DND-41 (cell line): Measurements from ENCODE around the gene DAW1.

Experiments used
- ATAC-seq: fragments of 200-7000 bp; cut with Tn5 transposase; 3 replicates; pipeline ENCODE4 v1.9.1; 2021; ENCODE audit warnings: low read depth; ENCODE audit not compliant: insufficient read depth
- DNase-seq: peaks from one replicate; pipeline ENCODE4 v3.0.0-alpha.2; 2020
- H2AFZ ChIP-seq: 2 replicates; pipeline ENCODE4 v1.6.0; 2012; ENCODE audit warnings: low read depth, low read length
- H3K27ac ChIP-seq: 2 replicates; pipeline ENCODE4 v1.5.1; 2012; ENCODE audit warnings: low read length, inconsistent platforms
- H3K27me3 ChIP-seq: fragments of 200-600 bp; sonication (generic); 2 replicates; pipeline ENCODE4 v1.6.0; 2012; ENCODE audit warnings: low read length, mild to moderate bottlenecking, inconsistent platforms; ENCODE audit not compliant: insufficient read depth, poor library complexity
- H3K36me3 ChIP-seq: 2 replicates; pipeline ENCODE4 v1.5.1; 2012; ENCODE audit warnings: low read length, inconsistent platforms; ENCODE audit not compliant: insufficient read depth
- H3K4me1 ChIP-seq: 2 replicates; pipeline ENCODE4 v1.5.1; 2012; ENCODE audit warnings: mild to moderate bottlenecking, low read length; ENCODE audit not compliant: insufficient read depth
- H3K4me2 ChIP-seq: 2 replicates; pipeline ENCODE4 v1.6.0; 2012; ENCODE audit warnings: mild to moderate bottlenecking, moderate library complexity, low read length, inconsistent platforms; ENCODE audit not compliant: insufficient read depth
- H3K4me3 ChIP-seq, 2 experiments: fragments of 200-600 bp in 1 of 2; shearing (Covaris generic) in 1 of 2; 2 replicates each; pipeline ENCODE4 v1.5.1; 2012 to 2016; ENCODE audit warnings: inconsistent platforms in 2 of 2, low read length in 2 of 2, mild to moderate bottlenecking in 2 of 2, low read depth in 1 of 2, moderate library complexity in 1 of 2
- H3K79me2 ChIP-seq: 2 replicates; pipeline ENCODE4 v1.6.0; 2012; ENCODE audit warnings: low read length, inconsistent platforms; ENCODE audit not compliant: insufficient read depth
- H3K9ac ChIP-seq: 2 replicates; pipeline ENCODE4 v1.6.0; 2012; ENCODE audit warnings: low read depth, mild to moderate bottlenecking, inconsistent platforms, low read length, moderate library complexity
- H3K9me3 ChIP-seq: 2 replicates; pipeline ENCODE4 v1.5.1; 2012; ENCODE audit warnings: low read length, moderate library complexity, mild to moderate bottlenecking, inconsistent platforms; ENCODE audit not compliant: insufficient read depth, severe bottlenecking
- H4K20me1 ChIP-seq: 2 replicates; pipeline ENCODE4 v1.6.0; 2012; ENCODE audit warnings: low read length; ENCODE audit not compliant: insufficient read depth
- CTCF ChIP-seq: IDR thresholded peaks from 2 replicates; pipeline ENCODE4 v1.5.1; 2012; ENCODE audit warnings: borderline replicate concordance, low read length, moderate library complexity, mild to moderate bottlenecking; ENCODE audit not compliant: poor library complexity, severe bottlenecking; ENCODE audit errors: extremely low read depth
- EZH2 ChIP-seq: IDR thresholded peaks from 3 replicates; pipeline ENCODE4 v1.6.1; 2012; ENCODE audit warnings: borderline replicate concordance, low read depth, mild to moderate bottlenecking, moderate library complexity, low read length, inconsistent platforms; ENCODE audit not compliant: severe bottlenecking

DAW1 gene, protein sequence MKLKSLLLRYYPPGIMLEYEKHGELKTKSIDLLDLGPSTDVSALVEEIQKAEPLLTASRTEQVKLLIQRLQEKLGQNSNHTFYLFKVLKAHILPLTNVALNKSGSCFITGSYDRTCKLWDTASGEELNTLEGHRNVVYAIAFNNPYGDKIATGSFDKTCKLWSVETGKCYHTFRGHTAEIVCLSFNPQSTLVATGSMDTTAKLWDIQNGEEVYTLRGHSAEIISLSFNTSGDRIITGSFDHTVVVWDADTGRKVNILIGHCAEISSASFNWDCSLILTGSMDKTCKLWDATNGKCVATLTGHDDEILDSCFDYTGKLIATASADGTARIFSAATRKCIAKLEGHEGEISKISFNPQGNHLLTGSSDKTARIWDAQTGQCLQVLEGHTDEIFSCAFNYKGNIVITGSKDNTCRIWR

DNA sequence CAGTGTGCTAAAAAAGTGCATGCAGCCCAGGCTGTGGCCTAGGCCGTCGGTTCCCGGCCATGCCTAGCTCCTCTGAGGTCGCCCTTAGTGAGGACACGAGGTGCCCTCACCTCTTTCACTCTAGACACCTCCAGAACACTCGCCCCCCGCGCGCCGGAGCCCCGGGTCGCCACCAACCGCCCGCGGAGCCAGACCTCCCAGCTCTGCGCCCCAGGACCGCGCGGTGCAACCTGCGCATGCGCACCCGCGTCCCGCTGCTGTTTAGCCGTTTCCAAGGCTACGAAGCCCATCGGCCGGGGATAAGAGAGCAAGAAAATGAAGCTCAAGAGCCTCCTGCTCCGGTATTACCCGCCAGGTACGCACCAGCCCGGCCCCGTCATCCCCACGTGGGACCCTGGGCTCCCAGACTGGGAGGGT is at the start of gene DAW1:
Gene DAW1, plus strand, starts transcription at position 257 of the 417 bp plus-strand sequence. Its CDS starts 59 bp downstream, at position 316.
- H3K4me2 ChIP-seq = no peak within 1 kb of the TSS
- no peaks in the 10 kb centered on the region for H3K79me2 ChIP-seq
- no peak within 1 kb of the TSS for H3K4me3 ChIP-seq
- H3K27ac ChIP-seq = no peak within 1 kb of the TSS
- no peak within 1 kb of the TSS for H2AFZ ChIP-seq
- no peaks in the 10 kb centered on the region for H3K36me3 ChIP-seq
- H3K4me1 ChIP-seq = no peaks in the 10 kb centered on the region
- H3K9me3 ChIP-seq = no peaks in the 10 kb centered on the region
- H4K20me1 ChIP-seq = no peaks in the 10 kb centered on the region
- no peak for DNase-seq
- no peak for ATAC-seq
- H3K9ac ChIP-seq = no peak within 1 kb of the TSS
- H3K27me3 ChIP-seq = no peaks in the 10 kb centered on the region
- no peak for TF ChIP-seq EZH2
- no peak for TF ChIP-seq CTCF

- H4K20me1 ChIP-seq = no peaks in the 10 kb centered on the region
- no peaks in the 10 kb centered on the region for H3K36me3 ChIP-seq
- H2AFZ ChIP-seq = no peak overlapping the region
- no peaks in the 10 kb centered on the region for H3K27me3 ChIP-seq
- TF ChIP-seq EZH2 (no peak), CTCF (no peak)
- no peak overlapping the region for H3K4me3 ChIP-seq
- ATAC-seq (no peak), DNase-seq (no peak)
- no peak overlapping the region for H3K27ac ChIP-seq
- no peaks in the 10 kb centered on the region for H3K4me1 ChIP-seq
- no peak overlapping the region for H3K4me2 ChIP-seq
- H3K9me3 ChIP-seq = no peaks in the 10 kb centered on the region
- no peak overlapping the region for H3K9ac ChIP-seq
- H3K79me2 ChIP-seq = no peaks in the 10 kb centered on the region
Observed at GRCh38 chr2:227822416-227823003, 48.9 kb upstream of the DAW1 start.

- TF ChIP-seq EZH2 = no peak
- no peak overlapping the region for H3K4me3 ChIP-seq
- H3K27ac ChIP-seq = no peak overlapping the region
- no peak for ATAC-seq
- H3K9me3 ChIP-seq = no peaks in the 10 kb centered on the region
- no peak overlapping the region for H3K4me2 ChIP-seq
- DNase-seq = no peak
- H3K79me2 ChIP-seq = no peaks in the 10 kb centered on the region
- H3K9ac ChIP-seq = no peak overlapping the region
- no peaks in the 10 kb centered on the region for H3K4me1 ChIP-seq
- H3K27me3 ChIP-seq = no peaks in the 10 kb centered on the region
- H2AFZ ChIP-seq = no peak overlapping the region
- no peaks in the 10 kb centered on the region for H4K20me1 ChIP-seq
- no peaks in the 10 kb centered on the region for H3K36me3 ChIP-seq
Observed at GRCh38 chr2:227823922-227824321, 47.5 kb upstream of the DAW1 start.

- Histone ChIP-seq H3K9me3 (no peaks in the 10 kb centered on the region), H2AFZ (no peak overlapping the region), H3K4me1 (no peaks in the 10 kb centered on the region), H3K4me3 (no peak overlapping the region), H3K27ac (no peak overlapping the region), H3K27me3 (no peaks in the 10 kb centered on the region), H3K9ac (no peak overlapping the region), H4K20me1 (no peaks in the 10 kb centered on the region), H3K36me3 (no peaks in the 10 kb centered on the region), H3K4me2 (no peak overlapping the region), H3K79me2 (no peaks in the 10 kb centered on the region)
- no peak for DNase-seq
- no peak for ATAC-seq
- TF ChIP-seq EZH2 (no peak), CTCF (no peak)
Observed at GRCh38 chr2:227824711-227825110, 46.7 kb upstream of the DAW1 start.
